NT2/D1 (cell line): ENCODE data around the gene HSP90AB1.

Source experiments
- SUZ12 ChIP-seq: IDR thresholded peaks from 2 replicates; pipeline ENCODE4 v1.6.1; 2011; ENCODE audit not compliant: insufficient read length, insufficient read depth; ENCODE audit errors: extremely low read depth
- ZNF274 ChIP-seq: IDR thresholded peaks from 2 replicates; pipeline ENCODE4 v1.6.1; 2011; ENCODE audit warnings: mild to moderate bottlenecking, low read depth, low read length

DNA sequence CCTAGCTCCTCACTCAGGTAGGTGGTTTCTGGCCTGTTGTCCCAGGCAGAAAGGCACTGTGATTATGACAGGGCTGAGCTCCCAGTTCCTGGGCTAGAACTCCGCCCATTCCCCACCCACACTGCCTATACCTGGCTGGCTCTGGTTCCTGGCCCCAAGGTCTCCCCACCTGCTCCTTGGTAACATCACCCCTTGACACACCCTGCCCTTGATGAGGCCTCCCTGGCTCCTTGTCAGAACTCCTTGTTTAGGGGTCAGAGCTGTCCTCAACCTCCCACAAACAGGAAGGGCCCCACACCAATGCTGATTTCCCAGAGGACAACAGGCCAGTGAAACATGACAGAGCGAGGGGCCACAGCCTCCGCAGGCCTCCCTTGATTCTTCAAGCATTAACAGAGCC lies 45.7 kb upstream of the HSP90AB1 start:
- TF ChIP-seq ZNF274 (no peak), SUZ12 (no peak)
